Tibial artery (tissue), 4 donors: ENCODE measurements around the gene DEFB132.
A peak's percentile ranks its signal among the peaks of the same experiment; 100 is the strongest.

ENCODE experiments used
- DNase-seq, 2 donors: peaks; one replicate each; pipeline ENCODE4 v3.0.0-alpha.2; 2019
- H3K27ac ChIP-seq, 2 donors: fragments of 200-600 bp; sonication (generic) in 1 of 2; 1 replicate in 1 of 2; 2 replicates in 1 of 2; pipeline ENCODE4 v1.5.1; 2018 to 2019; ENCODE audit warnings: mild to moderate bottlenecking in 1 of 2
- H3K27me3 ChIP-seq, 2 donors: fragments of 200-600 bp; sonication (generic) in 1 of 2; one replicate each; pipeline versions ENCODE4 v1.5.1 to v1.6.0; 2016 to 2019
- H3K36me3 ChIP-seq, 3 donors: fragments of 200-600 bp; sonication (generic) in 2 of 3; one replicate each; pipeline ENCODE4 v1.5.1; 2016 to 2019; ENCODE audit warnings: mild to moderate bottlenecking in 2 of 3
- H3K4me1 ChIP-seq, 4 donors: fragments of 200-600 bp; sonication (generic) in 2 of 4; 1 replicate in 3 of 4; 2 replicates in 1 of 4; pipeline ENCODE4 v1.5.1; 2016 to 2019
- H3K4me3 ChIP-seq, 2 donors: fragments of 200-600 bp; sonication (generic) in 1 of 2; 1 replicate in 1 of 2; 2 replicates in 1 of 2; pipeline ENCODE4 v1.5.1; 2018 to 2019; ENCODE audit warnings: mild to moderate bottlenecking in 2 of 2
- H3K9me3 ChIP-seq, 3 donors: fragments of 200-600 bp; sonication (generic) in 1 of 3; one replicate each; pipeline ENCODE4 v1.5.1; 2016 to 2019
- intact Hi-C: fragments of 100-400 bp; cut with DNase I; formaldehyde crosslinking; loops from one replicate; pipeline ENCODE4 v1.15.0; 2023; ENCODE audit warnings: low total_unique reads
- TF ChIP-seq, protein P1 (sequence below), 2 experiments: fragments of 200-600 bp in 1 of 2; fragments of 450-650 bp in 1 of 2; IDR thresholded peaks; one replicate each; pipeline ENCODE4 v1.5.1; 2017 to 2019; ENCODE audit warnings: antibody characterized with exemption in 2 of 2, mild to moderate bottlenecking in 1 of 2, moderate library complexity in 1 of 2

DEFB132 gene

DNA sequence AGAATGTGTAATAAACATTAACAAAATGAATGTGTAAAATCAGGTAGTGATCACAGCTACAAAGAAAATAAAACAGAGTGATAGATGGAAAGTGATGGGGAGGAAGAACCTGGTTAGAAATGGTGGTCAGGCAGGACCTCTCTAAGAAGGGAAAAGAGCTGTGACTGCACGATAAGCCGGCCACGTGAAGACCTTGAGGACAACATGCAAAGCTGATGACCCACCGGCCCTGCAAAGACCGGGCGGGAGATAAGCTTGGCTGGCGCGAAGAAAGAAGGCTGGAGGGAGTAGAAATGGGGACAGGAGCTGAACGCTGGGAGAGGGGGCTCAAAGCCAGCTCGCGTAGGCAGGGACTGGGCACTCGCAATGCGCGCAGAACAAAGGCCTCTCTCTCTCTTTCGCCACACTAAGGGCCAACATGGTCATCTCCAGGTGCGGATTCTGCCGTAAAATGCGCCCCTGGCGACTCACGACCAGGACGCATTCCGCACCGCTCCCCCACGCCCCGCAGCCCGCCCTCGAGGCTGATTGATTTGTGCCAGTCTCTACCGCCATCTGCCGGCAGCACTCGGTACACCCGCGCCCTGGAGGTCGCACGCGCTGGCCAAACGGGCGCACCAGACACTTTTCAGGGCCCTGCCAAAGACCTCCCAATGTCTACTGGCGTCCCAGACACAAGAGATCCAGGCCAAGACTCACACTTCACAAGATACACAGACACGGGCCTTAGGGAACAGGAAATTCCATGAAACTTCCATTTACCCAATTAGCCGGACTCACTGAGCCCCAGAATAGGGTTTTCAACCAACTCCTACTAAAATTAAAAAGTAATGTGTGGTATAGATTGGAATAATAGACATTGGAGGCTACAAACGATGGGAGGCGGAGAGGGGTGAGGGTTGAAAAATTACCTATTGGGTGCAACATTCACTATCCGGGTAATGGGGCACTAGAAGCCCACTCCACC, 9.4 kb downstream of the DEFB132 start:
- DNase-seq: peak; percentile 80 to 88
- Histone ChIP-seq H3K9me3 (no peaks in the 10 kb centered on the region), H3K27me3 (no peaks in the 10 kb centered on the region), H3K4me1 (peaks cover 0 to 8% (median 4%) of the 10 kb centered on the region in 4 donors), H3K27ac (peak overlapping the region in 1 of 2 donors; percentile 3), H3K36me3 (no peaks in the 10 kb centered on the region), H3K4me3 (peak overlapping the region; percentile 46 to 56)
- TF ChIP-seq, protein P1, sequence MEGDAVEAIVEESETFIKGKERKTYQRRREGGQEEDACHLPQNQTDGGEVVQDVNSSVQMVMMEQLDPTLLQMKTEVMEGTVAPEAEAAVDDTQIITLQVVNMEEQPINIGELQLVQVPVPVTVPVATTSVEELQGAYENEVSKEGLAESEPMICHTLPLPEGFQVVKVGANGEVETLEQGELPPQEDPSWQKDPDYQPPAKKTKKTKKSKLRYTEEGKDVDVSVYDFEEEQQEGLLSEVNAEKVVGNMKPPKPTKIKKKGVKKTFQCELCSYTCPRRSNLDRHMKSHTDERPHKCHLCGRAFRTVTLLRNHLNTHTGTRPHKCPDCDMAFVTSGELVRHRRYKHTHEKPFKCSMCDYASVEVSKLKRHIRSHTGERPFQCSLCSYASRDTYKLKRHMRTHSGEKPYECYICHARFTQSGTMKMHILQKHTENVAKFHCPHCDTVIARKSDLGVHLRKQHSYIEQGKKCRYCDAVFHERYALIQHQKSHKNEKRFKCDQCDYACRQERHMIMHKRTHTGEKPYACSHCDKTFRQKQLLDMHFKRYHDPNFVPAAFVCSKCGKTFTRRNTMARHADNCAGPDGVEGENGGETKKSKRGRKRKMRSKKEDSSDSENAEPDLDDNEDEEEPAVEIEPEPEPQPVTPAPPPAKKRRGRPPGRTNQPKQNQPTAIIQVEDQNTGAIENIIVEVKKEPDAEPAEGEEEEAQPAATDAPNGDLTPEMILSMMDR (IDR thresholded peaks at IDR 0.05): peak; percentile 88 to 93
- intact Hi-C loops: no loop called here

DNA sequence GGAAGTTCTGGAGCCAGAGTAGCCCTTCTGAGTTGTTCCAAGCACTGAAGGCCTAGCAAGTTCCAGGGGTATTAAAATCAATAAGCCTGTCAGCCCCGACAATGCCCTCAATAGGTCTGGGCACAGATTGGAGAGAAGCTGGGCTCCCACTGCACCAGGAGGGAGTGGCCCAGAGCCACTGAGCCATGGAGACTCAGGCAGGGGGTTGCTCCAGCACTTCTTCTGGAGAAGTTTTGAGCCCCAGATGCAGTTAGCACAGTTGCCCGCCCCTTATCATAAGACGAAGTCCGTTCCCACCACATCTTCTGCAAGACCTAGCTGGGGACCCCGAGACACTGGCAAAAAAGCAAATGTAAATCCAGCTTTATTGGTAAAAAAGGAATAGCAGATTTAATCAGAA, 13.0 kb downstream of the DEFB132 start:
- Histone ChIP-seq H3K27me3 (no peaks in the 10 kb centered on the region), H3K4me1 (peaks cover 0 to 8% (median 4%) of the 10 kb centered on the region in 4 donors), H3K4me3 (no peak overlapping the region), H3K9me3 (no peaks in the 10 kb centered on the region), H3K36me3 (peaks cover 0 to 7% (median 0%) of the 10 kb centered on the region in 3 donors), H3K27ac (no peak overlapping the region)
- no peak for DNase-seq
- TF ChIP-seq, protein P1 (IDR thresholded peaks at IDR 0.05): no peak
- intact Hi-C loops: no loop called here

DNA sequence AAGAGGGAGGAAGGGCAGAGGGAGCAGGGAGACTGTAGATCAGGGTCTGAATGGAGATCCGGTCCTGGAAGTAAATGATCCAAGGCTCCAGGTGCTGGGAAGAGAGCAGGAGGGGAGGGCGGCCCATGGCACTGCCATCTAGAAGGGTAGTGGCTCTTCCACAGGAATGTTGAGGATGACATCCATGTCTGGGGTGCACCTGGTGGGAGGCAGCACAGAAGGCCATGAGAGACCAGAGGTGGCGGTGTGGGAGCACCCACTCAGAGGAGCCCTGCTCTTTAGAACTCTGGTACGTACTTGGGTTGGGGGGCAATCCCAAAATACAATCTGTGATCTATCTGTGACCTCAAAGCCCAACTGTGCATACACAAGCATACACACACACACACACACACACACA, 13.5 kb downstream of the DEFB132 start:
- DNase-seq: no peak
- no peaks in the 10 kb centered on the region for H3K9me3 ChIP-seq
- no peak overlapping the region for H3K27ac ChIP-seq
- peaks cover 0 to 8% (median 4%) of the 10 kb centered on the region in 4 donors for H3K4me1 ChIP-seq
- TF ChIP-seq, protein P1 (IDR thresholded peaks at IDR 0.05): no peak
- no peak overlapping the region for H3K4me3 ChIP-seq
- peaks cover 0 to 12% (median 5%) of the 10 kb centered on the region in 3 donors for H3K36me3 ChIP-seq
- no peaks in the 10 kb centered on the region for H3K27me3 ChIP-seq
- intact Hi-C loops: no loop called here

DNA sequence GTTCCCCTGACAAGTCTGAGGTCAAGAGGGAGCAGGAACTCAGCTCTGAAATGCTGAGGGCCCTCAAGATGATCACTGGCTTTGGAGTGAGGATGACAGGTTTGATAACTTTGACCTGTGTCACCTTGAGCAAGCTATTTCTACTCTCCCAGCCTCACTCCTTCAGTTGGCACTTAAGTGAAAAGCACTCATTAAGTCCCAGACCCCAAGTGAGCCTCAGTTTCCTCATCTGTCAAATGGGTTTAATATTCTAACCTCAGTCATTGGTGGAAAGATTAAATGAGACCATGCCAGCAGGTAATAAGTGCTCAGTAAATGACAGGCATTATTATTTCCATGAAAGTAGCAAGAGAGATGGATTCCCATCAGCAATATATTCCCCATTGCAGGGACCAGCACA, 14.0 kb downstream of the DEFB132 start:
- H3K27me3 ChIP-seq: no peaks in the 10 kb centered on the region
- intact Hi-C loops: no loop called here
- DNase-seq: no peak
- TF ChIP-seq, protein P1 (IDR thresholded peaks at IDR 0.05): no peak
- no peak overlapping the region for H3K4me3 ChIP-seq
- H3K4me1 ChIP-seq: peaks cover 0 to 7% (median 4%) of the 10 kb centered on the region in 4 donors
- peaks cover 0 to 17% (median 6%) of the 10 kb centered on the region in 3 donors for H3K36me3 ChIP-seq
- no peaks in the 10 kb centered on the region for H3K9me3 ChIP-seq
- no peak overlapping the region for H3K27ac ChIP-seq

DNA sequence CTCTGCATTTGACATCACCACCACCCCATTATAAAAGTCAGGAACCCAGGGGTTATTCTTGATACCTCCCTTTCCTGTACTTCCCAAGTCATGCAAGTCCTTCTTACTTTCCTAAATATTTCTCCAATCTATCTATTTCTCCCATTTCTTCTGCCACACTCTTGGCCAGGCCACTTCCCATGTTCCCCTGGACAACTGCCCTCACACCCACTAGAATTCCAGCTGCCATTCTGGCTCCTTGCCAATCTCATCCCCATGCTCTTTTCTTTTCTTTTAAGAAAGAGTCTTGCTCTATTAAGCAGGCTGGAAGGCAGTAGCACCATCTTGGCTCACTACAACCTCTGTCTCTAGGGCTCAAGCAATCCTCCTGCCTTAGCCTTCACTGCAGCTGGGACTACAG, 15.2 kb downstream of the DEFB132 start:
- H3K4me1 ChIP-seq: no peaks in the 10 kb centered on the region
- TF ChIP-seq, protein P1 (IDR thresholded peaks at IDR 0.05): no peak
- intact Hi-C loops: no loop called here
- H3K36me3 ChIP-seq: peaks cover 0 to 29% (median 18%) of the 10 kb centered on the region in 3 donors
- no peak overlapping the region for H3K27ac ChIP-seq
- H3K4me3 ChIP-seq: no peak overlapping the region
- no peak for DNase-seq
- H3K9me3 ChIP-seq: no peaks in the 10 kb centered on the region
- H3K27me3 ChIP-seq: no peaks in the 10 kb centered on the region
